ENCODE data around the gene GOLGA6L7. TPM values are rescaled to one million over a fixed set of nuclear protein-coding genes. Genes with fewer than 3 reads are reported as not detected.

The GOLGA6L7 gene
- total and polyA plus RNA-seq, 3 donors from 2014 or later = 4.3 to 15.7 (median 13.6) TPM

- no peak for DNase-seq
- TF ChIP-seq POLR2A (IDR thresholded peaks at IDR 0.05) = no peak
- TF ChIP-seq CTCF (IDR thresholded peaks at IDR 0.05) = no peak
- no peak overlapping the region for H3K4me3 ChIP-seq
- no peaks in the 10 kb centered on the region for H3K9me3 ChIP-seq
- no peaks in the 10 kb centered on the region for H3K36me3 ChIP-seq (ENCODE audit: low read depth, missing control alignments)
- WGBS, 2 donors = 96 to 98% methylated on average over 3 of the region's 3 CpGs
- intact Hi-C loops (cut with DNase I; ENCODE audit: low total_unique reads) = no loop called here
- peaks cover 4% of the 10 kb centered on the region for H3K4me1 ChIP-seq
- no peaks in the 10 kb centered on the region for H3K27me3 ChIP-seq
- H3K27ac ChIP-seq = no peak overlapping the region
Measured at GRCh38 chr15:28889346-28889745, 40.9 kb upstream of the GOLGA6L7 start.

- Histone ChIP-seq H3K9me3 (no peaks in the 10 kb centered on the region), H3K27ac (no peak overlapping the region), H3K4me3 (no peak overlapping the region), H3K4me1 (peaks cover 4% of the 10 kb centered on the region), H3K36me3 (ENCODE audit: low read depth, missing control alignments) (no peaks in the 10 kb centered on the region), H3K27me3 (no peaks in the 10 kb centered on the region)
- intact Hi-C loops (cut with DNase I; ENCODE audit: low total_unique reads) = no loop called here
- no peak for DNase-seq
- TF ChIP-seq CTCF (IDR thresholded peaks at IDR 0.05) = no peak
- TF ChIP-seq POLR2A (IDR thresholded peaks at IDR 0.05) = no peak
- 87 to 100% methylated on average over 2 to 10 of the region's 10 CpGs for WGBS, 2 donors
Measured at GRCh38 chr15:28888900-28889299, 40.5 kb upstream of the GOLGA6L7 start.

GRCh38 chr15:28888302-28888894 is 40.0 kb upstream of the GOLGA6L7 start:
- H3K4me3 ChIP-seq = no peak overlapping the region
- H3K9me3 ChIP-seq = no peaks in the 10 kb centered on the region
- H3K4me1 ChIP-seq = peaks cover 4% of the 10 kb centered on the region
- H3K36me3 ChIP-seq (ENCODE audit: low read depth, missing control alignments) = no peaks in the 10 kb centered on the region
- no peak overlapping the region for H3K27ac ChIP-seq
- H3K27me3 ChIP-seq = no peaks in the 10 kb centered on the region
- no peak for DNase-seq
- WGBS, 2 donors = 92% methylated on average over 15 to 18 of the region's 18 CpGs
- TF ChIP-seq POLR2A (IDR thresholded peaks at IDR 0.05) (no peak), CTCF (IDR thresholded peaks at IDR 0.05) (no peak)
- intact Hi-C loops (cut with DNase I; ENCODE audit: low total_unique reads) = no loop called here

- H3K4me3 ChIP-seq = no peak overlapping the region
- 77 to 78% methylated on average over 11 to 17 of the region's 17 CpGs for WGBS, 2 donors
- intact Hi-C loops (cut with DNase I; ENCODE audit: low total_unique reads) = no loop called here
- H3K27ac ChIP-seq = no peak overlapping the region
- no peak for TF ChIP-seq CTCF (IDR thresholded peaks at IDR 0.05)
- no peak for TF ChIP-seq POLR2A (IDR thresholded peaks at IDR 0.05)
- no peaks in the 10 kb centered on the region for H3K9me3 ChIP-seq
- H3K36me3 ChIP-seq (ENCODE audit: low read depth, missing control alignments) = no peaks in the 10 kb centered on the region
- DNase-seq = no peak
- no peaks in the 10 kb centered on the region for H3K27me3 ChIP-seq
- H3K4me1 ChIP-seq = peaks cover 4% of the 10 kb centered on the region
Measured at GRCh38 chr15:28887339-28888174, 39.1 kb upstream of the GOLGA6L7 start.

All from testis (tissue), 3 donors.